HG03064 (cell line): ENCODE results near the gene CYB5A.

ENCODE experiments used
- ATAC-seq: cut with Tn5 transposase; IDR thresholded peaks from one replicate; pipeline ENCODE4 v1.9.1; 2021; ENCODE audit warnings: low read depth; ENCODE audit not compliant: unreplicated experiment

The CYB5A gene

DNA sequence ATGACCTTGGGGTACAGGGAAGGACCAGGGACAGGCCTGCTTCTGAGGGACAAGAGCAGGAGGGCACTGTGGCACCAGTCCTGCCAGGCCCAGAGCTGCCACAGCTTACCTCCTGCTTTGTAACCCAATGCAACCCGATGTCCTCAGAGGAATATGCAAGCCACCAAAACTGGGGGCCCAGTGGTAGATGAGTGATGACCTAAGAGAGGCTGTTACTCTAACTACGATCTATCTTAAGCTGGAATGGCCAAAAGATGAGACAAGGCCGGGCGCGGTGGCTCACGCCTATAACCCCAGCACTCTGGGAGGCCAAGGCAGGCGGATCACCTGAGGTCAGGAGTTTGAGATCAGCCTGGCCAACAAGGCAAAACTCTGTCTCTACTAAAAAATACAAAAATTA, 12.8 kb downstream of the CYB5A start:
- no peak for ATAC-seq

DNA sequence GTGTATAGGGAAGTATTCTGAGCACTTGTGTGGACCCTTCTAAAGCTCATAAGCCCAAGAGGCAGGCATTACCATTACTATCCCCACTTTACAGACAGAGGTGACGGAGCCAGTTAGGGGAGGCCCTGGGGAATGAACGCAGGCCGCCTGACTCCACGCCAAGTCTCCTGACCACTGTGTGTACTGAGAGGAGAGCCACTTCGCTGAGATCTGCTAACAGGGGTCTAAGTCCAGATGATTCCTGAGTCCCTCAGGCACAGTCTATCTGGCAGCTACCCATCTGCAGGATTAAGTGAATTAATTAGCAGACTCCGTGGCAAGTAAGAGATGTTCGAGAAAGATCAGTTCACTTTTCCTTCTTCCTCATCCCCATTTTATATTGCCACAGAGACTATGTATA, 13.7 kb downstream of the CYB5A start:
- ATAC-seq, result no peak

DNA sequence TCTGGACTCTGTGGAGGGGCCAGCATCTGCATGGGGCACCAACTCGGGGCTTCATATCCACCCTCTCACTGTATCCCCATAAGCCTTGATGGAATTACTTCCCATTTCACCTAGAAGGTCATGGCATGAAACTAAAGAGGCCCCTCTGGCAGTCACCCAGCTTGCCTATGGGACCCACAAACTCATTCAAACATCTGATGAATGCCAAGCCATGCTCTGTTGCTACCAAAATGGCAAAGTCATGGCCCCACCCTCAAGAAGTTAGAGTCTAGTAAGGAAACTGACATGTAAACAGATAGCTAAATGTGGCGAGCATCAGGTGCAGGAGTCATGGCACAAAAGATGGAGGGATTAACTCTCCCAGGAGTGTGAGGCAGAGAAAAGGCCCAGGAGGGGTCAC, 14.5 kb downstream of the CYB5A start:
- ATAC-seq, result no peak

DNA sequence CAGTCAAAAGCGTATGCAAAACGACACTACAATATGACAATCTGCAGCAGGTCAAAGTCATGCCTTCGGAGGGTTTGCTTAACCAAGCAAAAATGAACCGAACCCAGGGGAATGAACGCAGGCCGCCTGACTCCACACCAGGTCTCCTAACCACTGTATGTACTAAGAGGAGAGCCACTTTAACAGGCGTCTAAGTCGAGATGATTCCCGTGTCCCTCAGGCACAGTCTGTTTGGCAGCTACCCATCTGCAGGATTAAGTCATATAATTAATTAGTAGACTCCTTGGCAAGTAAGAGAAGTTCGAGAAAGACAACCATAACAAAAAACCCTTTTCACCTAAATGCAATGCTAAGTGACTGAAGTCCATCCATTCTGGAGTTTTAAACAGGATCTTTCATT, 15.2 kb downstream of the CYB5A start:
- no peak for ATAC-seq

DNA sequence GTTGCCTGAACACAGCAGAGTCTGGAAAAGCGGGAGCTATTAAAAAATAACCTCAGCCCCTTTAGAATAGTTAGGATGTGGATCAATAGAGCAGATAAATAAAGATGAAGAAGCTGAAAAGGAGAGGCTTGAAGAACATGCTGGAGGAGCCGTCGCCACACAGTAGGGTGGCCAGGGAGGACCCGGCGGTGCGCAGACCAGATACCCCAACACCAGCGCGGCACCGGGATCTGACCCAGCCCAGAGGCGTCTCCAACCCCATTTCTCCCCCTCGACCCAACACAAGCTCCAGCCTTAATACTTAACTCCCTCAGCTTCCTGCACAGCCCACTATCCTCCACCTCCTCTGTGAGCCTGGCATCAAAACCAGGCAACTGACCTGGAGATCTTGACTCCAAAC, 16.0 kb downstream of the CYB5A start:
- ATAC-seq, result no peak

DNA sequence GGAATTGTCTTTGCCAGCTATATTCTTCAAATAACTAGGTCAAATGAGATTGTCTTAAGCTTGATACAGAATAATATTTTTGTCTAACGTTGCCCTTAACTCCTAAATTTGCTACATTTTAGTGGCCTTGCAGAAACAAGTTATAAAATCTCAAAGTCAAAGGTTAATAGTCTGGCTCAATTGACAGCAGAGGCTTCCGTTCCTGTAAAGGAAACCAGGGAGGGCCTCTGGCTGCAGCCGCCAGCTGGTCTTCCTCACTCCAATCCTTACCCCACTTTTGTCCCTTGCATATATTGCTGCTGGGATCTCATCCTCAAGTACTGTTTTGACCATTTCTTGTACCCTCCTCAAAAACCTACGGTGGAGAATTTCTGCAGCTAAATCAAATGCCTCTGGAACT, 17.1 kb downstream of the CYB5A start:
- ATAC-seq, result no peak

DNA sequence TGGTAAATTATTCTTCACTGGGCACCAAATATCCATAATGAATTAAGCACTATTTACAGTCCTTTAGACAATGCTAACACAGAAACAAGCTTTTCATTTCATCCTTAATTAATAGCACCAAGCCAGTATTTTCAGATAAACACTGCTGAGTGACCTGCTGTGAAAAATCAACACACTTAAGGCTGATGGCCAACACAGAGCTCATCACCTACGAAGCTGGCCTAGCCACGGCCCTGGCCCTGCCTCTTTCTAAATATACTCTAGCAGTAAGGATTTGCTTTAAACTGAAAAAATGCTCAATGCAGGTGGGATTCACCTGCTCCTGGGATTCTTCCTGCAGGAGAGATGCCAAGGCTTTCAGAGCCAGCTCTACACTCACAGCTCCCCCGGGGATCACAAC, 18.4 kb downstream of the CYB5A start:
- no peak for ATAC-seq

DNA sequence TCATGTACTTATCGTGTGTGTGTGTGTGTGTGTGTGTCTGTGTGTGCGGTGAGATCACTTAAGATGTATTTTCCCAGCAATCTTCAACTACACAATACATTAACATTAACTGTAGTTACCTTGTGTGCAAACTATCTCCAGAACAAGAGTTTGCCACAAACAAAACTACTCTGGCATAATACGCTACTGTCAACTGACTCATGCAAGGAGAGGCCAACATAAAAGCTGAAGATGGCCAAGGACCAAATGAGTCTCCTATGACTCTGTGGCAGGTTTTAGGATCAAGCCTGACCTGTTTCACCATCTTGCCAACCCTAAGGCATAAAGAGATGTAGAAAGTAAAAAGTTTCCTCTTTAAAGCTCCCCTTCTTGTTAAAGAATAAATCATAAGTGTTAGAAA, 20.1 kb downstream of the CYB5A start:
- ATAC-seq, result no peak

DNA sequence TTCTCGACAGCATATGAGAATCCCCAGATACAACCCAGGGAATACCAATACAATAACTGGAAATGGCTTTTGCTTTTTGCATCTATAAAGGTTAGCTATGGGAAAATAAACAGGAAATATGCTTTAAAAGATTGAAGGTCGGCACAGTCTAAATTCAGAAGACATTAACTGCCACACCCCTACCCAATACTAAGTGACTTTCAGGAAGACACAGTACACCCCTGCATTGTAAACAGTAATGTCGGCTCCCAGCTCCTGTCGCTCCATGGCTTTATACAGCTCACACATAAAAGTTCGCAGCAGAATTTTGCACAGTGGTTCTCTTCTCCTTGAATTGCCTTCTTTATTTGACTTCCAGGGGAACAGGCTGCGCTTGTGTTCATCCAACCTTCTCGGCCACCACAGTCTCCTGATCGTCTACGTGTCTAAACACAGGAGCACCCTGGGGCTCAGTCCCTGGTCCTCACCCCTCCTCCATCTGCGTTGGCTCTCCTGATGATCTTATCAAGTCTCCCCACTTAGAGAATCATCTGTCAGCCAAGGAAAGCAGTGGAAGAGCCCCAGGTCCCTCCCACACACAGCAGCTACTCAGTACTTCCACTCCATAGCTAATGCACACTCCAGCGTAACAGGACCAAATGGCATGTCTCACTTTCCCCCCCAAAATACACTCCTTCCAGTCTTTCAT, 22.7 kb downstream of the CYB5A start:
- no peak for ATAC-seq

DNA sequence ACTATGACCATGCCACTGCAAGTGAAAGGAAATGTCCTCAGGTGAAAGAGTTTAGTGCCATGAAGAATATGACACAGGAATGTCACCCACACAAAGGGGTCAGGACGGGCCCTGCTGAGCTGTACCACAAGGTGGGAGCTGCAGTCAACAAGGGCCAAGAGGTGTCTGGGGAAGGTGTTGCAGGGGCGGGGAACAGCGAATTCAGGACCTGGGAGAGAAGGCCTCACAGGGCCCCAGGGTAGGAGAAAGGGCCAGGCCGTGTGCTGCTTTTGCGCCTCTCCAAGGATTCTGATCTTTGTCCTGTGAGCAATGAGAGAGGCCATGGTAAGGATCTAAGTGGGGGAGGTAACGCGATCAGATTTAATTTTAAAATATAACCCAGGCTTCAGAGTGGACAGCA, 23.6 kb downstream of the CYB5A start:
- ATAC-seq, result no peak

DNA sequence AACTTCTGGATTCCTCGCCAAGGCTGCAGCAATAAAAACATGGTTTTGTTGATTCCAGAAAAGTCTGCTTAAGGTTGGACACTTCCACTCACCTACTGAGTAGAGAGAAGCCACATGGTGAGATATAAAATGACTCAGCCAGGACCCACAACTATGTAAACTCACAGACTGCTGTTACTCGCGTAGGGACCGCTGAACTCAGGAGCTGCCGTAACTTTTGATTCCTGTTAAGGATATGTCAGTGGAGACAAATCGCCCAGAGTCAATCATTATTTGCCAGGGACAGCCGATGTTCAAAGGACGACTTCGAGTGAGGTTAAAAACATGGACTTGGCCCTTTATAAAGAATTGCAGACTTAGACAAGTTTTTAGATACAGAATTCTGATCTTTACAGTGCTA, 25.6 kb downstream of the CYB5A start:
- ATAC-seq, result no peak

DNA sequence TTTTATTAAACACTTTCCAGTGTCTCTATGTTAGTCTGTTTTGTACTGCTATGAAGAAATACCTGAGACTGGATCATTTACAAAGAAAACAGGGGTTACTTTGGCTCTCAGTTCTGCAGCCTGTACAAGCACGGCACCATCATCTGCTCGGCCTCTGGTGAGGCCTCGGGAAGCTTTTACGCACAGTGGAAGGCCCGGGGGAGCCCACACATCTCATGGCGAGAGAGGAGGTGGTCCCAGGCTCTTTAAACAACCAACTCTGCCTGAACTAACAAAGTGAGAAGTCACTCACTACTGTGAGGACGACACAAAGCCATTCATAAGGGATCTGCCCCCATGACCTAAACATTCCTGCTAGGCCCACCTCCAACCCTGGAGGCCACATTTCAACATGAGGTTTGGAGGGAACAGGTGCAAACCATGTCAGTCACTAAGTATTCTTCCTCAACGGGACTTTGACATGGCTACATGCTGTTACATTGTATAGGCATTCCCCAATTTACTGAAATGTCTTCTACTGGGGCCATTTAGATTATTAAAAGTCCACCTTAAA, 26.1 kb downstream of the CYB5A start:
- no peak for ATAC-seq

DNA sequence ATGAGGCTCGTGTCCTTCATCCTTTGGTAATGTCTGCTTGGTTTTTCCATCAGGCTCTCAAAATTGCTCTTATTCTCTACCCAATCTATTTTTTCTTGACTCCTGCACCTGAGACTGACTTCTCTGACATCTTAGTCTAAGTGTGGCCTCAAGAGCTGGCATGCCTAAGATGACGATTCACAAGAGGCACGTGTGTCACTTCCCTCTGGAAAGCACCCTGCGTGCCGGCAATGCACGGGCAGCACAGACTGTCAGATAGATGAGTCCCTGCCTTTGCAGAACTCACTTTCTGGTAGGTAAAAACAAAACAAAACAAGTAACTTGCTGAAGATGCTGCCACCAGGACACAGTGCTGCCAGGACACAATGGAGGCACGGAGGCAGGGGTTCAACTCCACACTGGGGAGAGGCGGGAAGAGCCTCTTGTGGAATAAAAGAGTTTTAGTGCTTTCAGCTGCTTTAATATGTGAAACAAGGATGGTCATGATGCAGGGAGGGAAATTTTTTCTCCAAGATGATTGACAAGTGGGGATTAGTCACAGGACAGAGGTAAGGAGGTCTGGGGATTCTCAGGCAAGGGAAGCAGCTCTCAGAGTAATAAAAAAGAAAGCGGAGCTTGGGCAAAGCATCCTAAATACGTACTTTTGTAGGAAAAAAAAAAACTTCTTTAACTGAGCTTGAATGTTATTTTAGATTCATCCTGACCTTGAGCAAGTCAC, 27.3 kb downstream of the CYB5A start:
- peak; percentile 99 for ATAC-seq

DNA sequence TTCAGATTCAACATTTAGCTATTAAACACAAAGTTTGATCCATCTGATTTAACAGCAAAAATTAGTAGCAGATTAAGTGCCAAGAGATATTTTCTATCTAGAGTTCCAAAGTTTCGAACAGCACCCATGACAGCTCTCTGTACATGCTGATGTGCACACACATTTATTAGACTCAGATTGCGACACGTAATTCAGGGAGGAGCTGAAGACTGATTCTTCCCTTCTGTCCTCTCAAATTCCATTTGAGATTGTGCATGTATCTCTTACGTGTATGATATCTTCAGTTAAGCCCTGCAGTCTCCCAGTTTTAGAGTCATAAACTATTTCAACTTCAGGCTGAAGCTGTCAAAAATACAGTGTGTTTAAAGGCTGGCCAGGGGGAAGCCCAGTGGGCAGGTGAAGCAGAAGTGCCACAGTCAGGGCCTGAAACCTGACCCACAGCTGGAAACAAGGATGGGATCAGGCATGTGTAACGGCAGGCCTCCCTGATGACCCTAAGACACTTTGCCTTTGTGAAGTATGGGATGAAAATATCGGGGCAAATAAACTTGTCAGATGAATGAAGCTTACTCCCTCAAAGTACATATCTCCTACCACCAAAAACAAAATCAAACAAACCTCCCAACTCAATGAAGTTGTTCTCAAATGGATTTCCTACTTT, 30.6 kb downstream of the CYB5A start:
- ATAC-seq, result no peak

DNA sequence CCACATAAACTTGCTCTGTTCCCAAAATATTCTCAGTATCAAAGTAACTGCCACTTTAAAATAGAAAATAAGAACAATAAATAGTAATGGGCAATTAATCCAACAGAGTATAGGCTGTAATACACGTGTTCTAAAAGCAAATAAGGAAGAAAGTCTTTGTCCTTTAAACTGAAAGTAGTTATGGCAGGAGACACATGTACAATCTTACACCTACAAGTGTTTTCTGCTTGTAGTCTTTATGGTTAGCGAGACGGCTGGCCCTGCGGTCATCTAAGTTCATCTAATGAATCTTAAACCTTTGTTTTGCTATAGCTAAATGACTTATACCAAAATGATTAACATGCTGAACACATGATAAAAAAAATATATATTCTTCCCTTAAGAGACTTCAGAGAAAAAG, 32.4 kb downstream of the CYB5A start:
- ATAC-seq, result no peak

DNA sequence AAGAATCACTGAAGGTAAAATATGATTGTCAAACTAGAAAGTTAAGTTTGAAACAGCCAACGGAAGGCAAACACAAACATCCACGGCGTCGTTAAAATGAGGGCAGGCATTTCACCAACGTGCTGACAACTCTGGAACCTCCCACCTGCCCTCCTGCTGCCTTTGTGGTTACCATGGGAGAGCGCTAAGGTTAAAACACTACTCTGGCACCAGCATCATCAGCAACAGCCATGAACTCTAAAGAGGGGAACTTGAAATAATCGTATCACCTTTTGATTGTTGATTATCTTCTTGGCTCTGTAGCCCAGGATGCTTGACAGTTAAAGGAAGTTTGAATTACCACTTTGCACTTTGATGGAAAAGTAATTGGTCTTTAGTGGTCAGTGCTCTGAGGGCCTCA, 34.7 kb downstream of the CYB5A start:
- no peak for ATAC-seq

DNA sequence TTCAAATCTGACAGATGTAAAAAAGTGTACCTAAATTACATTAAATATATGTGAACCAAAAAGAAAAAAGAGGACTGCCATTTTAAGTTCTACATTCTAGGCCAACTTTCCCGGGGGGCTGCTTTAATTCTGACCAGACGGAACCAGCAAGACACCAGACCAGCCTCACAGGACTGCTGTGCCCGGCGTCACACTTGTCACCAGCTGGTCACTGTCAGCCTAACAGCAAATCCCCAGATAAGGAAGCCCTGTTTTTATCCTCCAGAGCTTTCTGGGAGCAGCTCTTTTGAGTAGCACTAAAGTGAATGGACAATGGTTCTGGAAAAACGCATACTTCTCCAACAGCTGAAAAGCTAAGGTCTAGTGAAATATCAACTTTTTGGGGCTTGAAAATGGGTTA, 35.6 kb downstream of the CYB5A start:
- no peak for ATAC-seq

DNA sequence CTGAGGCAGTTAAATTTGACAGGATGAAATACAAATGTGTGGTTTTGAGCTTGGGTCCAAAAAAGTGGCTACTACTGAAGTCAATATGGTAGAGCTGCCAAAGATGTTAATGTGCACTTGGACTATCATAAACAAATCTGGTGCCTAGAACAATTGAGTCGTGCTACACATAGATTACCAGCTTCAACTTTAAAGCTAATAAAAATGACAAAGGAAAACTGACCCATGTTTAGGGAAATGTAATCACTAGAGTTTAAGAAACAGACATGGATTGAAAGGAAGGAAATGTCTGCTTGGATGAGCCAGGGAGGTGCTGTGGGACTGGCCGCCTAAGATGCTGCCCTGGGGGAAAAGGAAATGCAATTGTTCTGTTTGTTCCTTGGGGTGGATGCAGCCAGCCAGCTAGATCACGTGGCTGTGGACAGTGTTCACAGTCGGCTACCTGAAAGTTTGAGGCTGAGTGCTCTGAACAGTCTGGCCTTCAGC, 36.6 kb downstream of the CYB5A start:
- no peak for ATAC-seq

DNA sequence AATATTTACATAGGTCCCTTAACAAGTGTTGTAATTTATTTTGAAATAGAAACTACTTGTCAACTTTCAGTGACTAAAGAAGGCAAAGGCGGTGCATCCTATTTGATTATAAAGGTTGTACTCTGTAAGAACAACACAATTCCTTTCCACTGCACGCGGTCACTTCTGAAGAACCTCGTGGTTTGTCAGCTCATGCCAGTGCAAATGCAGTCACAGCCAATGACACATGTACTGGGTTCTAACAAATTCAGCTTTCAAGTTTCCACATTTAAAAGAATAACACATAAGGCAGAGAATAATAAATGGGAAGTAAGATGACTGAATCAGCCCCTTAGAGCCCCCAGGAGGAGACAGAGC, 39.7 kb downstream of the CYB5A start:
- no peak for ATAC-seq

DNA sequence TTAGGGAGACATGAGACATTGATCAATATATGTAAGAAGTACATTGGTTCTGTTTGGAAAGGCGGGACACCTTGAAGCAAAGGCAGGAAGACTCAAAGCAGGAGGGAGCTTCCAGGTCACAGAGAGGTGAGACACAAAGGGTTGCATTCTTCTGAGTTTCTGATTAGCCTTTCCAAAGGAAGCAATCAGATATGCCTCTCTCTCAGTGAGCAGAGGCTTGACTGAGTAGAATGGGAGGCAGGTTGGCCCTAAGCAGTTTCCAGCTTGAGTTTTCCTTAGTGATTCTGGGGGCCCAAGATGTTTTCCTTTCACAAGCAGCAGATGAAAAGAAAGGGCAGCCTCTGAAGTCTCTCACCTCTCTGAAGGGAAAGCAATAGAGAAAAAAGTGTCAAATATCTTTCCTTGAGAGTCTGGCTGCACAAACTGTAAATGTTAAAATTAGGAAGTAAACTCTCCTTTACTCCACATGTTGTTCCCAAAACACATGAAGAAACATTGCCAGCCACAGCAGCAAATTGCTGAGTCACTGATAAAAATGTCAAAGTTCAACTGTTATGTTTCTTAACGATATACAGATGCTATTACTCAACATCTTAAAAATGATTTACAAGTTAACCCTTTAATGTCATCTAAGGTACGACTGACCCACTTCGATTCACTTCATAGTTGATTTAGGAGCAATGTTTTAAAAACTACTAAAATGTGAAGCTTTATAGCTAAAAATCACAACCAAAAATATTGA, 40.3 kb downstream of the CYB5A start:
- no peak for ATAC-seq

DNA sequence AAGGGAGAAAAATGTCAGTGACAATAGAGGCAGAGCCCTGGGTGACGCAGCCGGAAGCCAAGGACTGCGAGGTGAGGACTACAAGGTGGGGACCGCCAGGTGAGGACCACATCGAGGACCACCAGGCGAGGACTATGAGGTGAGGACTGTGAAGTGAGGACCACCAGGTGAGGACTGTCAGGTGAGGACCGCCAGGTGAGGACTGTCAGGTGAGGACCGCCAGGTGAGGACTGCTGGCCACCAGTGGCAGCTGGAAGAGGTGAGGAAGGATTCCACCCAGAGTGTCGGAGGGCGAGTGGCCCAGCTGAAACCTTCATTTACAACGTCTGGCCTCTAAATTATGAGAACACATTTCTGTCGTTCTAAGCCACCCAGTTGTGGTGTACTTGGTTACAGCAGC, 41.6 kb downstream of the CYB5A start:
- no peak for ATAC-seq
